ENCODE data around the gene TRPC4AP.

The TRPC4AP gene

GRCh38 chr20:34974246-34974645 is 118.4 kb downstream of the TRPC4AP start:
- DNase-seq (ENCODE audit: extremely low read depth in 1 of 2, low read depth in 1 of 2), result no peak

GRCh38 chr20:34971561-34972235 is 120.9 kb downstream of the TRPC4AP start:
- no peak for DNase-seq (ENCODE audit: extremely low read depth in 1 of 2, low read depth in 1 of 2)

- no peak for DNase-seq (ENCODE audit: extremely low read depth in 1 of 2, low read depth in 1 of 2)
These were observed 121.6 kb downstream of the TRPC4AP start for GRCh38 chr20:34970846-34971560.

- no peak for DNase-seq (ENCODE audit: extremely low read depth in 1 of 2, low read depth in 1 of 2)
These were observed 122.3 kb downstream of the TRPC4AP start for GRCh38 chr20:34970193-34970840.

- DNase-seq (ENCODE audit: extremely low read depth in 1 of 2, low read depth in 1 of 2), result no peak
These were observed 124.4 kb downstream of the TRPC4AP start for GRCh38 chr20:34968042-34968775.

- DNase-seq (ENCODE audit: extremely low read depth in 1 of 2, low read depth in 1 of 2), result no peak
These were observed 125.2 kb downstream of the TRPC4AP start for GRCh38 chr20:34967421-34967820.

GRCh38 chr20:34965051-34965450 is 127.6 kb downstream of the TRPC4AP start:
- DNase-seq (ENCODE audit: extremely low read depth in 1 of 2, low read depth in 1 of 2), result no peak

- DNase-seq (ENCODE audit: extremely low read depth in 1 of 2, low read depth in 1 of 2), result no peak
These were observed 128.1 kb downstream of the TRPC4AP start for GRCh38 chr20:34964486-34964885.

- no peak for DNase-seq (ENCODE audit: extremely low read depth in 1 of 2, low read depth in 1 of 2)
These were observed 135.7 kb downstream of the TRPC4AP start for GRCh38 chr20:34956751-34957472.

- DNase-seq (ENCODE audit: extremely low read depth in 1 of 2, low read depth in 1 of 2), result no peak
These were observed 136.6 kb downstream of the TRPC4AP start for GRCh38 chr20:34956041-34956458.

GRCh38 chr20:34955231-34956040 is 137.2 kb downstream of the TRPC4AP start, which contains the start of the genes GSS and MYH7B:
TSS of gene GSS (minus strand) at chr20:34955806. CDS start at chr20:34951852, 3,954 bp downstream.
TSS of gene MYH7B (plus strand) at chr20:34955868. CDS start at chr20:34978006, 22,138 bp downstream.
- peak; percentile 95 to 96 for DNase-seq (ENCODE audit: extremely low read depth in 1 of 2, low read depth in 1 of 2)

- DNase-seq (ENCODE audit: extremely low read depth in 1 of 2, low read depth in 1 of 2), result no peak
These were observed 137.7 kb downstream of the TRPC4AP start for GRCh38 chr20:34954904-34955230.

- DNase-seq (ENCODE audit: extremely low read depth in 1 of 2, low read depth in 1 of 2), result no peak
These were observed 138.6 kb downstream of the TRPC4AP start for GRCh38 chr20:34953960-34954359.

- DNase-seq (ENCODE audit: extremely low read depth in 1 of 2, low read depth in 1 of 2), result no peak
These were observed 139.9 kb downstream of the TRPC4AP start for GRCh38 chr20:34952671-34953070.
